Stimulated activated CD4-positive, alpha-beta T cell treated with anti-CD3 and anti-CD28 coated beads, Interleukin-1b, Interleukin-23, amount 100 ng/mL, for 48 hours (primary cell): ENCODE data around the gene ZDHHC19.
"Not testable (repeated sequence)": the region's sequence is repeated elsewhere in the genome, so short reads cannot be mapped to it uniquely, and the experiment has no call there.

ENCODE experiments used
- DNase-seq: peaks from one replicate; pipeline ENCODE4 v3.0.0-alpha.2; 2020

The ZDHHC19 gene

DNA sequence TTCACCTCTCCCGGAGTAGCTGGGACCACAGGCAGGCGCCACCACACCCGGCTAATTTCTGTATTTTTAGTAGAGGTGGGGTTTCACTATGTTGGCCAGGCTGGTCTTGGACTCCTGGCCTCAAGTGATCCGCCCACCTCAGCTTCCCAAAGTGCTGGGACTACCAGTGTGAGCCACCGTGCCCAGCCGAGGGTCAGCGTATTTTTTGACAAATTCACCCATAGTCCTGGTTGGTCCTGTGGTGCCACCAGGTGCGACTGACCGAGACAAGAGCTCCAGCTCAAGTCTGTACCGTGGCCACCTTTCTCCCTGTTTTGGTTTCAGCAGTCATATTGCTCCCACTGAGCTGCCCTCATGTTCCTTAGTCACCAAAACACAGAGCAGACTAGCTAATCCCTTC, 13.9 kb upstream of the ZDHHC19 start:
- no peak for DNase-seq

DNA sequence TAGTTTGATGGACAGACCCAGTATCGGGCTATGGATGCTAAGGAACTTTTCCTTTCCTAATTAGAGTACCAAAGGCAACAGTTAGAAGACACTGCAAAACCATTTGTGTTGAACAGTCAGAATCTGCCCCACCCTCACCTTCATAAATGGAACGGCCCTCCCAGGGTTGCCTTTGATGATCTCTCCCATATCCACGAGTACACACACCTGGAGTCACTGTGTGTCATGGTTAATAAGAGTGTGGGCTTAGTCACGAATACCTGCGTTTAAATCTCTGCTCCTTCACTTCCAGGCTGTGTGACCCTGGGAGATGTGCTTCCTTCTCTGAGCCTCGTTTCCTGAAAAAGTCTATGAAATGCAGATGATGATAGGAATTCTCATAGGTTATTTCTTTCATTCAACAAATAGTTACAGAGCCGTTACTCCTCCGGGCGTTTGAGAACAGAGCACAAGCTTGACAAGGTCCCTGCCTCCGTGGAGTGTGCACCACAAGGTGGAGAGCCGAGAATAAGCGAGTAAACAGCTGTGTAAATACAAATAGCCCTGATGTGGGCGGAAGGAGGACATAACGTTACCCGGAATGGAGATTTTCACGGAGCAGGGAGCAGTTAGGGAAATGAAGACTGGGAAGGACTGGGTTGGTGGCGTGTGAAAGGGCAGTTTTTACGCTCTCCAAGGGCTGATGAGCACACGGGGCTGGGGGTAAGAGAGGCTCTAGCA, 11.8 kb upstream of the ZDHHC19 start:
- no peak for DNase-seq

DNA sequence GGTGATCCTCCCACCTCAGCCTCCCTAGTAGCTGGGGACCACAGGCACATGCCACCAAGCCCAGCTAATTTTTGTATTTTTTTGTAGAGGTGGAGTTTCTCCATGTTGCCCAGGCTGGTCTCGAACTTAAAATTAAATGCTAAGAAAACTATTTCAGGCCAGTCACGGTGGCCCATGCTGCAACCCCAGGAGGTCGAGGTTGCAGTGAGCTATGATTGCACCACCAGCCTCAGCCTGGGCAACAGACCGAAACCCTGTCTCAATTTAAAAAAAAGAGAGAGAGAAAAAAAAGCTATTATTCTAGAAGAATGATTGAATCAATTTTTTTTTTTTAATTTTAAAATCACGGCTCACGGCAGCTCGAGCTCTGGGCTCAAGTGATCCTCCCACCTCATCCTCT, 9.8 kb upstream of the ZDHHC19 start:
- no peak for DNase-seq

DNA sequence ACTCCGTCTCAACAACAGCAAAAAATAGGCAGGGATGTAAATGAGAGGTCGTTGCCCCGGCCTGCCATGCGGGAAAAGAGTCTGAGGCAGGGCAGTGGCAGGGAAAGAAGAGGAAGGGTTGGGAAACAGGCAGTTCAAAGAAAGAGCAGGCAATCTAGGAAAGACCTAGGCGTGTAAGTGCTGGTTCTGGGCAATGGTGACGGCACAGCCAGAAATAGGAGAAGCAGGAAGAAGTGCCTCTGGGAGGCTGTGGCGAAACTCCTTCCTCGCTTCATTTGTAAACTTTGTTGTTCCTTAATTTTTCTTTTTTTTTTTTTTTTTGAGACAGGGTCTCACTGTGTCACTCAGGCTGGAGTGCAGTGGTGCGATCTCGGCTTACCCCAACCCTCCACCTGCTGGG, 9.4 kb upstream of the ZDHHC19 start:
- DNase-seq = no peak

DNA sequence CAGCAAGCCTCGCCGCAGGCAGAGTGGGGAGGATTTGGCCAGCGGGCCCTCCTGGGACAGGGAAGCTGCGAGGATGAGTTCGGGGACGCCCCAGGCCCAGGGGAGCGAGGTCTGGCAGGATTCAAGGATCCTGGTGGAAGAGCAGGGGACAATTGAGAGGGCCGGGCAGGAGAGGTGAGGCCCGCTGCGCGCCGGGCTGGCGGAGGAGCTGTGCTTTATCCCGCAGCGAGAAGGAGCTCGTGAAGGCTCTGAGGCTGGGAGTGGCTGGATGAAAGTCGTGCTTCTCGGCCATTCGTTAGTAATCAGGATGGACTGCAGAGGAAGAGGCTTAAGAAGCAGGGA, 8.7 kb upstream of the ZDHHC19 start:
- no peak for DNase-seq

DNA sequence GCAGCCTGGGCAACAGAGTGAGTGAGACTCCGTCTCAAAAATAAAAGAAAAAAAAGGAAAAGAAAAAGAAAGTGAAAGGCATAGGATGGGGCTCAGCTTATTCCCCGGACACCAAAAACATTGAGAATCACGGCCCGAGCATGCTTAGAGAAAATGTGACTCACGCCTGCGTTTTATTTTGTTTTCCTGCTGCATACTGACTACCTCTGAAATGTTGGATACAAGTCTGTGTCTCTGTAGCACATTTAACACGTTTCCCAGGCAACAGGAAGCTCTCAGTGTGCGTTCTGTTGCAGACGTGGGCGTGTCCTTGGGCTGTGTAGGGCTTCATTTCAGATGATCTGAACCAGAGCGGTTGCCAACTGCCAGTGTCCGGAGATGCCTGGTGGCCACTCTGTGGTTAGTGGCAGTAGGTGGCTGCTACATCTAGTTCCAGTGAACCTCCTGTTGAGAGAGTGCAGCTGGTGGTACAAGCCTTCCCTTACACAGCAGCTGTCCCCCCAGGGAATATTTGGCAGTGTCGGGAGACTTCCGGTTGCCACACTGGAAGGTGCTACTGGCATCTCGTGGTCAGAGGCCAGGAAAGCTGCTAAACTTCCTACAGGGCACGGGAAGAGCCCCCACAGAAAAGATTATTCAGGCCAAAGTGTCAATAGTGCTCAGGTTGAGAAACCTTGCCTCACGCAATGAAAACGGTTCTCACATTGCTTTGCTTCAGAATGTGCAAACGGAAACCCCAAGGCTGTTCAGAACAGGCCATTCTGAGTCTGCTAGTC, 8.2 kb upstream of the ZDHHC19 start:
- DNase-seq = peak; percentile 68

DNA sequence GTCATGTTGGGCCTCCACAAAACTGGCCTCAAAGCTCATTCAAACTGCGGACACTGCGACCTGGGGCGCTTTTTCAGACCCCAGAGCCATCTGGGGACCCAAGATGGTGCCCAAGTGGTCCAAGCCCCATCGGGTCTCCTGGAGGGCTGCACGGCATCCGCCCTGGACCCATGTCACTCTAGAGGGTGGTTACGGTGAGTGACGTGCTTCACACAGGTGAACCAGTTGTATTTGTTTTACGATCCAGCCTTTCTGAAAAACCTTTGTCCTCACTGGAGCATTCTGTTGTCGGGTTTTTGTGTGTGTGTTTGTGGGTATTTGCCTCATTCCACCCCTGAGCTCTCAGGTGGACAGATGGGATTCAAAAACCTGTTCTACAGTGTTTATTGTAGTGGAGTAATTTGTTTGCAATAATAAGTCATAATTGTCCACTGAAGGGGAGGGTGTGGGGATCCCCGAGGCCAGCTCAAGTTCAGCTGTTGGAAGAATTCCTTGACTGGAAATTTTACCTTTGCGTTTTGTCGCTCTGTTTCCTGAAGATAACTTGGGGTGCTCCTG, 7.0 kb upstream of the ZDHHC19 start:
- no peak for DNase-seq

DNA sequence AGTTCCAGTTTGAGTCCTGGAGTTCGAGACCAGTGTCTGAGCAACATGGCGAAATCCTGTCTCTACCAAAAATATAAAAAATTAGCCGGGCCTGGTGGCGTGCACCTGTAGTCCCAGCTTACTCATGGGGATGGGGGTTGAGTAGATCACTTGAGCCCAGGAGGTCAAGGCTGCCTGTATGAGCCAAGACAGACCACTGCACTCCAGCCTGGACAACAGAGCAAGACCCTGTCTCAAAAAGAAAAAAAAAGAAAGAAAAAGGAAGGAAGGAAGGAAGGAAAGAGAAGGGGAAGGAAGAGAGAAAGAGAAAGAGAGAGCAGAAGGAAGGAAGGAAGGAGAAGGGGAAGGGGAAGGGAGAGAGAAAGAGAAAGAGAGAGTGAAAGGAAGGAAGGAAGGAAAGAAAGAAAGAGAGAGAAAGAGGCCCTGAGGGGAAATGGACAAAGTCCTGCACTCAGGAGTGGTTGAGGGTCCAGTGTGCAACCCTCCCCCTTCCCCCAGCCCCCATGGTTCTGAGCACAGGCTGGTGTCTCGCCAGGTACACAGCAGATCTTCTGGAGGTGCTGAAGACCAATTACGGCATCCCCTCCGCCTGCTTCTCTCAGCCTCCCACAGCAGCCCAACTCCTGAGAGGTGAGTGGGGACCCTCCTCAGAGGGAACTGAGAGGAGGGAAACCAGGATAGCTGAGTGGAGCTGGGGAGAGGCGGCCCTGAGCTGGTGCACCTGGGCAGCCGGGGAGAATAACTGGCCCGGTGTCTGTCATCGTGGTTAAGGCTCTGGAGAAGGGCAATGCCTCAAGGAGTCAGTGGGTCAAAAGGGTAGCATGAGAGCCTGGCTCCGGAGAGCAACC, 6.3 kb upstream of the ZDHHC19 start:
- DNase-seq = no peak

DNA sequence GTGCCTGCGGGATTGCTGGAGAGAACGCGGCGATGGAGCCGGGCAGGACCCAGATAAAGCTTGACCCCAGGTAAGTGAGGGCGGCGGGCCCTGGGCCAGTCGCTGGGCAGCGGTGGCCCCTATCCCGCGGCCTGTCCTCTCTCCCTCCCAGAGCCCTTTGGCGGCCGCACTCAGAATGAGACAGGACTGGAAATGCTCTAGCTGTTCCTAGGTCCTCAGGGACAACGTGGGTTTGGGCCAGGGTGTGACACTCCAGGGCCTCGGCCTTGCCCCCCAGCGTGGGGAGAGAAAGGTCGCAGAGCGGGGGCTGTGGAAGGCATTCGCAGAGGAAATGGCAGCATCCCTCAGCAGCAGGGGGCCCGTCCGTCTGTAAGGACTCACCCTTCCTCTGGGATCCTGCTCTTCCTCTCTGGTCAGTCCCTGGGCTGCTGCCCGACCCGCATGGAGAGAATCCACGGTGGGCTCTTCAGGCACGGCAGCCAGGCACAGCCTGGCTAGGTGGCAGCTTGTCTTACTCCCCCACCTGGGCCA, 5.5 kb upstream of the ZDHHC19 start:
- no peak for DNase-seq

DNA sequence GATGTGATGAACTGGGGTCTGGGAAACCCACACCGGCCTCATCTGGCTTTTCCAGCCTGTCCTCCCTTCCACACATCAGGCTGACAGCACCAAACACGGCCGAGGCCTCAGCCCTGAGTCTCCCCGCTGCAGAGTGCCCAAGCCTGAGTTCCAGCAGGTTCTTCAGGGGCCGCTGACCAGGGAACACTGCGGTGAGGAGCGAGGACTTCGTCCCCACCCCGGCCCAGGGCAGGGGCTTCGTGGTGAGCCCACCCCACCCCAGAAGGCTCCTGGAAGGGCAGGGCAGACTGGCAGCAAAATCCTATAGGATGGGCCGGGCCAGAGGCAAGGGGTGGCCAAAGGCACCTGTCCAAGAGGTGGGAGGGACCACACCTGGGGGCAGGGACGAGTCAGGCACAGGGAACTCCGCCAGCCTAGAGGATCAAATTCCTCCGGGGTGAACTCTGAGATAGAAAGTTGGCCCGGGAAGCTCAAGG, 4.9 kb upstream of the ZDHHC19 start, which contains the start of gene SLC51A:
Gene SLC51A (plus strand): TSS at position 446 of the 476 bp plus-strand sequence. CDS start 179 bp downstream, outside the sequence.
- DNase-seq = no peak

DNA sequence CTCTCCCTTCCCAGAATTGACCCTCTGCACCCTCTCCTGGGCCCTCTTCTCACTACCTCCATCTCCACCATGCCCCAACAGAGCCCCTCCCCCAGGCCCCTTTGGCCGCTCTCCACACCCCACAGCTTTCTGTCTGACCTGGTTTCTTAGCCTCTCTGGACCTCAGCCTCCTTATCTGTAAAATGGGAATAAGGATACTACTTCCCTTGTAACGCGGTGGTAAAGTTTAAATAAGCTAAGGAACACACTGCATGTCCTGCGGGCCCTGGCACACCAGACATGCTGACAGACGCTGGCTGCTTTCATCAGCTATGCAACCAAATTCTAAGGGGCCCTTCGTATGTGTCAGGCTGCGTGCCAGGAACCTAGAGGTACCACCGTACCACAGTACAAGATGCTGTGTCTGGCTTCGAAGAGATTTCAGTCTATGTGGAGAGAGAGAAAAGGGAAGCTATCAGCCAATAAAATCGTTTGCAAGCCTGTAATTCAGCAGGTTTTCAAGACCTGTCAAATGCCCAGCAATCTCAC, 4.4 kb upstream of the ZDHHC19 start:
- no peak for DNase-seq

DNA sequence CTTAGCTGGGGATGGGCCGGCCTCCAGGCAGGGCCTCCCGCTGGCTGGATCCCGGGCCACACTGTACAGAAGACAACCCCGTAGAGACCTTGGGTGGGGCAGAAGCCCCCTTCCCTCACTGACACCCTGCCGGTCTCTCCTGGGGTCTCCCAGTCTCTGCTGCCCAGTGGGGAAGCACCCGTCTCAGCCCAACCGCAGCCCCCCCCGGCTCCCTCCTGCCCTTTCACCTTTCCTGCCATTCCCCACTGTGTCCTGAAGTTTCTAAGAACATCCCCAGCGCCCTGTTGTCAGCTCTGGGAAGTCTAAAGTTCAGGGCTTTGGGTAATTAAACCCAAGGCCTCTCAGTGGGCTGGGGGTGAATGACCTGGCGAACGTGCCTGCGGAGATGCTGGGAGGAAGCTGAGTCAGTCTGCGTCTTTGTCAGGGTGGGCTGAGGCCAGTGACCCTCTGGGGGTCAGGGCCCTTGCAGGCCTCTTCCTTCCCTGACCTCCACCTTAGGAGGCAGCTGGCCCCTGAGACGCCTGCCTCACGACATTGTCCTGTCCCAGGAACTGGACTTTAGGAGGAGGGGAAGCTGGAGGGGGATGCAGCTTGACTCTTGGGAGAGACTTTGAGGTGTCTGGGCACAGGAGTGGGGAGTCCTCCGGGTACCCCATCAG, 3.7 kb upstream of the ZDHHC19 start:
- DNase-seq = no peak

DNA sequence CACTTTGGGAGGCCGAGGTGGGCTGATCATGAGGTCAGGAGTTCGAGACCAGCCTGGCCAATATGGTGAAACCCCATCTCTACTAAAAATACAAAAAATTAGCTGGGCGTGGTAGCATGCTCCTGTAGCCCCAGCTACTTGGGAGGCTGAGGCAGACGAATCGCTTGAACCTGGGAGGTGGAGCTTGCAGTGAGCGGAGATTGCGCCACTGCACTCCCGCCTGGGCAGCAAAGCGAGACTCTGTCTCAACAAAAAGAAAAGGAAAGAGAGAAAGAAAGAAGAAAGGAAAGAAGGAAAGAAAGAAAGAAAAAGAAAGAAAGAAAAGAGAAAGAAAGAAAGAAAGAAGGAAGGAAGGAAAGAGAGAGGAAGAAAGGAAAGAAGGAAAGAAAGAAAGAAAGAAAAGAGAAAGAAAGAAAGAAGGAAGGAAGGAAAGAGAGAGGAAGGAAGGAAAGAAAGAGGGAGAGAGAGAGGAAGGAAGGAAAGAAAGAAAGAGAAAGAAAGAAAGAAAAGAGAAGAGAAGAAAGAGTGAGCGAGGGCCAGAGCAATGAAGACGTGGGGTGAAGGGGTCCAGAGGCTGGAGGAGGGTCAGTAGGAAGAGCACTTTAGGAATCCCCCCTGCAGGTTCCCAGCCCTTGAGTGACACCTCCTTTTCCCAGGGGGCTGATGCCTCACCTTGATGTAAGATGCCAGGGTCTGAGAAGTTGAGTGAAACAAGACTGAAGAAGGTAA, 1.1 kb downstream of the ZDHHC19 start:
- not testable (repeated sequence) for DNase-seq

DNA sequence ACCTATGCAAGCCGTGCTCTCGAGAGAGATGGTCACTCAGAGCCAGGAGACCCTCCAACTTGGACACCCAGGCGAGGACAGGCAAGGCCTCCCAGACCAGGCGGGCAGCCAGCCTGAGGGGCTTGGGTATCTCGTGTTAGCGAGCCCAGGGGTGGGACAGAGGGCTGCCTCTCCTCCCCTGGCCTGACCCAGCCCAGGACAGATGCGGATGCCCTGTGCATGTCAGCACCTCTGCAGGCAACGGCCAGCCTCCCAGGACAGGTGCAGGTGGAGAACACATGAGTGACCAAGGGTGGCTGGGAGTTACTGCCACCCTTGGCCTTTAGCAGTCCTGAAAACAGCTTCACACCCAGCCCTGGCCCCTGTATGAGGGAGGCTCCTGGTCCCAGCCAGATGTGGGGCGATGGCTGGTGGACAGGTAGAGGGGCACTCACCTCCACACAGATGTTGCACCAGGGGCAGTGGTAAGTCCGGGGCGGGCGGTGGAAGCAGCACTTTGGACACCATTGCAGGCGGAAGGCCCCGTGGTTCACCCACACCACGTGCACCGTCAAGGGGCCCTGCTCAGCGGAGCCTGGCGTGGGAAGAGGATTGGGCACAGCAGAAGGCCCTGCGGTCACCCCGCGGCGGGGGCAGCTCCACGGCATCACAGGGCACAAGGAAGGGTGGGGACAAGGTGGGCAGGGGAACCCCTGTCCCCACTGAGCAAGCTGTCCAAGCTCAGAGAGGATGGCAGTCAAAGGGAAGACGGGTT, 2.1 kb downstream of the ZDHHC19 start:
- no peak for DNase-seq

DNA sequence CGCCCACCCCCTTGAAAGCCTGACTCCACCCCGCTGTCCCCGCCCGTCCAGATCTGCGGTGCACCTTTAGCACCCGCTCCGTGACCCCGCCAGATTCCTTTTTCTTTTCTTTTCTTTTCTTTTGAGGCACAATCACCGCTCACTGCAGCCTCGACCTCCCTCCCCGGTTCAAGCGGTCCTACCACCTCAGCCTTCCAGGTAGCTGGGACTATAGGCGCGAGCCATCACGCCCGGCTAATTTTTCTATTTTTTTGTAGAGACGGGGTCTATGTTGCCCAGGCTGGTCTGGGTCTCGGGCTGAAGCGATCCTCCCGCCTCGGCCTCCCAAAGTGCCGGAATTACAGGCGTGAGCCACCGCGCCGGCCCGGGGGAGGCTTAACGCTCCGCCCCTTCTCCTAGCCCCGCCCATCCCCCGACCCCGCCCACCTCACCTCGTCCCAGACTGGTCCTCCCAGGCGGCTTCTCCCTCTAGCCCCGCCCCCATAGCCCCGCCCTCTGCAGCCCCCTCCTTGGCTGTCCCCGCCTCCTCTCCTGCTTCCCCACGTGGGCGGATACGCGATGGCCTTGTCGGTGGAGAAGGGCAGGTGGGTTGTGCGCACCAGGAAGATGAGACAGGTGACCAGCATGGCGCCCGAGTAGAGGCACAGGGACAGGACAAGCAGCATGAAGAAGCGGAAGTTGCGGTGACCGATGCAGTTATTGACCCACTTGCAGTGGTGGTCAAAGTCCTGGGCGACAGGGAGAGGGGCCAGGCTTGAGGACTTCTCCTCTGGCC, 3.2 kb downstream of the ZDHHC19 start:
- peak; percentile 78 for DNase-seq

DNA sequence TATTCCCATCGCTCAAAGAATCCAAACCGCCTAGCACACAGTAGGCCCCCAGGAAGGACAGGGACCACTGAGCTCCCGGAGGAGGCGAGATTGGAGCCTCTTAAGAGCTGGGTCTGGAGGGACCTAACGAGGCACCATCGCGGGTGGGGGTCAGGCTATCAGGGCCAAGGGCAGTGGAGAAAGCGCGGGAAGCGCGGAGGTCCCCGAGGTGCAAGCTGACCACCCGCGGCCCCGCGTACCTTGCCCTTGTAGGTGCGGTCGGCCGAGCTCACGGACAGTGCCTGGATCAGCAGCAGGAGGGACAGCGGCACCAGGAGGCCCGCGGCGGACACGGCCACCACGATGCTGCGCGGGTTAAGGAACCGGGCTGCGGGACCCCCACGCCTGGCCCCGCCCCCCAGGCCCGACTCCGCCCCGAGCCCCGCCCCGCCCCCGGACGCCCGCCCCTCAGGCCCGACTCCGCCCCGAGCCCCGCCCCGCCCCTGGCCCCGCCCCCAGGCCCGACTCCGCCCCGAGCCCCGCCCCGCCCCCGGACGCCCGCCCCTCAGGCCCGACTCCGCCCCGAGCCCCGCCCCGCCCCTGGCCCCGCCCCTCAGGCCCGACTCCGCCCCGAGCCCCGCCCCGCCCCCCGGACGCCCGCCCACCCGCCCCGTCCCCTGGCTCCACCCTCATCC, 3.9 kb downstream of the ZDHHC19 start:
- DNase-seq = no peak

DNA sequence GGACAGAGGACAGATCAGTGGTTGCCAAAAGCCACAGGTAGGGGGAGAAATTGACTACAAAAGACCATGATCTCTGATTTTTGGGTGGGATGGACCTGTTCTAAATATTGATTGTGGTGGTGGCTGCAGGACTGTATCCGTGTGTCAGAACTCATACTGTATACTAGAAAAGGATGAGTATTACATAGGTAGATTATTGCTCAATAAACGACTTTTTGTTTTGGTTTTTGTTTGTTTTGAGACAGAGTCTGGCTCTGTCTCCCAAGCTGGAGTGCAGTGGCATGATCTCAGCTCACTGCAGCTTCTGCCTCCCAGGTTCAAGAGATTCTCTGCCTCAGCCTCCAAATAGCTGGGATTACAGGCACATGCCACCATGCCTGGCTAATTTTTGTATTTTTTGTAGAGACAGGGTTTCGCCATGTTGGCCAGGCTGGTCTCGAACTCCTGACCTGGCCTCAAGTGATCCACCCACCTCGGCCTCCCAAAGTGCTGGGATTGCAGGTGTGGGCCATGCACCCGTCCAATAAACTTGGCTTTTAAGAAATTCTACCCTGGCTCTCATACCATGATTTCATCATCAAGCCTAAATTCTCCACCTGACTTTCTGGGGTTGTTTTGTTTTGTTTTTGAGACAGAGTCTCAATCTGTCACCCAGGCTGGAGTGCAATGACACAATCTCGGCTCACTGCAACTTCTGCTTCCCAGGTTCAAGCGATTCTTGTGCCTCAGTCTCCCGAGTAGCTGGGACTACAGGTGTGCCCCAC, 5.6 kb downstream of the ZDHHC19 start:
- not testable (repeated sequence) for DNase-seq

DNA sequence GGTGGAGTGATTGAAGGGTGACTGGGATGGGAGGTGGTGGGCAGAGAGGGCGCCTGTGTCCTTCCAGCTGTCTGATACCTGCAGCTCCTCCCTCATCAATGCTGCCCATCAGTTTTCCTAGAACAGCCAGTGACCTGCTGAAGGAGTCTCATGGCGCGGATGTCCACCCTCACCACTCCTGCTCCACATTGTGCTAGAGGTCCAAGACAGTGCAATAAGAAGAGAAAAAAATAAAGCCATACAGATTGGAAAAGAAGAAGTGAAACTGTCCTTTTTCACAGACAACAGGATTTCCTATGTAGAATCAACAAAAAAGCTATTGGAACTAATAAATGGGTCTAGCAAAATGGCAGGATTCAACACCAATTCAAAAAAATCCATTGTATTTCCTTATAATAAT, 7.4 kb downstream of the ZDHHC19 start:
- no peak for DNase-seq
